ENCODE results near the gene SNAP91.

SNAP91 gene

GRCh38 chr6:83709748-83710050 is 798 bp upstream of the SNAP91 start:
- Histone ChIP-seq H2BK15ac (ENCODE audit: low read length) (no peak overlapping the region), H3K23ac (ENCODE audit: low read depth, low read length, poor library complexity) (no peak overlapping the region), H4K8ac (ENCODE audit: low read depth, low read length) (no peak overlapping the region), H2BK5ac (ENCODE audit: low read length) (no peak overlapping the region), H2AFZ (ENCODE audit: low read length) (peak overlapping the region; percentile 99), H3K4me3 (ENCODE audit: low read length in 2 of 2) (peak overlapping the region in 1 of 2 donors; percentile 93), H3K36me3 (replicated peaks in 1 of 2; ENCODE audit: control insufficient read depth in 2 of 2, insufficient read depth in 2 of 2, low read length in 2 of 2) (no peaks in the 10 kb centered on the region), H3K4me2 (ENCODE audit: insufficient read depth, low read length, poor library complexity, severe bottlenecking) (peak overlapping the region; percentile 85), H3K27ac (replicated peaks; ENCODE audit: low read length) (no peak overlapping the region), H3K4me1 (ENCODE audit: control insufficient read depth in 2 of 2, insufficient read depth in 1 of 2, low read depth in 1 of 2, low read length in 2 of 2) (peaks cover 0 to 6% of the 10 kb centered on the region in 2 donors), H4K91ac (ENCODE audit: low read depth, low read length, poor library complexity) (no peak overlapping the region), H2BK12ac (ENCODE audit: low read length) (no peak overlapping the region), H3K27me3 (ENCODE audit: control insufficient read depth in 3 of 3, insufficient read depth in 3 of 3, low read depth in 1 of 3, low read length in 3 of 3) (peaks cover 0 to 58% (median 16%) of the 10 kb centered on the region in 3 experiments), H3K9ac (ENCODE audit: low read depth, low read length, poor library complexity) (no peak overlapping the region), H3K9me3 (replicated peaks in 1 of 2; ENCODE audit: control insufficient read depth in 2 of 2, insufficient read depth in 1 of 2, low read depth in 1 of 2, low read length in 2 of 2) (no peaks in the 10 kb centered on the region), H2BK120ac (ENCODE audit: low read depth, low read length) (no peak overlapping the region), H3K4ac (ENCODE audit: low read length) (no peak overlapping the region), H3K14ac (ENCODE audit: low read length) (no peak overlapping the region), H2AK5ac (ENCODE audit: low read depth, low read length) (no peak overlapping the region), H3K79me1 (ENCODE audit: low read depth, low read length) (no peaks in the 10 kb centered on the region), H3K18ac (ENCODE audit: low read length) (no peak overlapping the region)
- DNase-seq (ENCODE audit: low spot score): no peak
- no CpG with 5 or more reads among the region's 8 CpGs for WGBS, 2 donors (ENCODE audit: extremely low coverage in 2 of 2, insufficient read length in 2 of 2, insufficient replicate concordance in 1 of 2)

- peak overlapping the region; percentile 85 for H3K4me2 ChIP-seq (ENCODE audit: insufficient read depth, low read length, poor library complexity, severe bottlenecking)
- H2BK120ac ChIP-seq (ENCODE audit: low read depth, low read length): no peak overlapping the region
- no peak overlapping the region for H2AK5ac ChIP-seq (ENCODE audit: low read depth, low read length)
- no CpG with 5 or more reads among the region's 52 CpGs for WGBS, 2 donors (ENCODE audit: extremely low coverage in 2 of 2, insufficient read length in 2 of 2, insufficient replicate concordance in 1 of 2)
- H3K9me3 ChIP-seq (replicated peaks in 1 of 2; ENCODE audit: control insufficient read depth in 2 of 2, insufficient read depth in 1 of 2, low read depth in 1 of 2, low read length in 2 of 2): no peaks in the 10 kb centered on the region
- H3K14ac ChIP-seq (ENCODE audit: low read length): peak overlapping the region; percentile 89
- peak overlapping the region; percentile 81 for H3K9ac ChIP-seq (ENCODE audit: low read depth, low read length, poor library complexity)
- no peak overlapping the region for H4K91ac ChIP-seq (ENCODE audit: low read depth, low read length, poor library complexity)
- H3K27me3 ChIP-seq (ENCODE audit: control insufficient read depth in 3 of 3, insufficient read depth in 3 of 3, low read depth in 1 of 3, low read length in 3 of 3): peaks cover 0 to 61% (median 16%) of the 10 kb centered on the region in 3 experiments
- H2BK12ac ChIP-seq (ENCODE audit: low read length): no peak overlapping the region
- H3K4me1 ChIP-seq (ENCODE audit: control insufficient read depth in 2 of 2, insufficient read depth in 1 of 2, low read depth in 1 of 2, low read length in 2 of 2): peaks cover 0 to 6% of the 10 kb centered on the region in 2 donors
- H3K23ac ChIP-seq (ENCODE audit: low read depth, low read length, poor library complexity): peak overlapping the region; percentile 91
- H3K4me3 ChIP-seq (ENCODE audit: low read length in 2 of 2): peak overlapping the region; percentile 51 to 93
- H2BK5ac ChIP-seq (ENCODE audit: low read length): no peak overlapping the region
- no peak overlapping the region for H3K4ac ChIP-seq (ENCODE audit: low read length)
- no peak overlapping the region for H3K27ac ChIP-seq (replicated peaks; ENCODE audit: low read length)
- H4K8ac ChIP-seq (ENCODE audit: low read depth, low read length): no peak overlapping the region
- no peak overlapping the region for H2BK15ac ChIP-seq (ENCODE audit: low read length)
- peak overlapping the region; percentile 99 for H2AFZ ChIP-seq (ENCODE audit: low read length)
- H3K36me3 ChIP-seq (replicated peaks in 1 of 2; ENCODE audit: control insufficient read depth in 2 of 2, insufficient read depth in 2 of 2, low read length in 2 of 2): no peaks in the 10 kb centered on the region
- peak overlapping the region; percentile 57 for H3K18ac ChIP-seq (ENCODE audit: low read length)
- no peaks in the 10 kb centered on the region for H3K79me1 ChIP-seq (ENCODE audit: low read depth, low read length)
- DNase-seq (ENCODE audit: low spot score): peak; percentile 58
These were observed 343 bp downstream of the SNAP91 start for GRCh38 chr6:83708546-83708969.

GRCh38 chr6:83707829-83708545 is 914 bp downstream of the SNAP91 start:
- no peaks in the 10 kb centered on the region for H3K79me1 ChIP-seq (ENCODE audit: low read depth, low read length)
- peak; percentile 14 for DNase-seq (ENCODE audit: low spot score)
- no peak overlapping the region for H2BK120ac ChIP-seq (ENCODE audit: low read depth, low read length)
- no peak overlapping the region for H2AK5ac ChIP-seq (ENCODE audit: low read depth, low read length)
- H4K91ac ChIP-seq (ENCODE audit: low read depth, low read length, poor library complexity): no peak overlapping the region
- H2BK5ac ChIP-seq (ENCODE audit: low read length): no peak overlapping the region
- no peak overlapping the region for H2BK12ac ChIP-seq (ENCODE audit: low read length)
- WGBS, 2 donors (ENCODE audit: extremely low coverage in 2 of 2, insufficient read length in 2 of 2, insufficient replicate concordance in 1 of 2): no CpG with 5 or more reads among the region's 53 CpGs
- H3K27me3 ChIP-seq (ENCODE audit: control insufficient read depth in 3 of 3, insufficient read depth in 3 of 3, low read depth in 1 of 3, low read length in 3 of 3): peaks cover 0 to 61% (median 16%) of the 10 kb centered on the region in 3 experiments
- peak overlapping the region; percentile 15 for H3K18ac ChIP-seq (ENCODE audit: low read length)
- peaks cover 0 to 6% of the 10 kb centered on the region in 2 donors for H3K4me1 ChIP-seq (ENCODE audit: control insufficient read depth in 2 of 2, insufficient read depth in 1 of 2, low read depth in 1 of 2, low read length in 2 of 2)
- no peak overlapping the region for H3K27ac ChIP-seq (replicated peaks; ENCODE audit: low read length)
- no peak overlapping the region for H4K8ac ChIP-seq (ENCODE audit: low read depth, low read length)
- H3K9me3 ChIP-seq (replicated peaks in 1 of 2; ENCODE audit: control insufficient read depth in 2 of 2, insufficient read depth in 1 of 2, low read depth in 1 of 2, low read length in 2 of 2): no peaks in the 10 kb centered on the region
- peak overlapping the region; percentile 81 for H3K9ac ChIP-seq (ENCODE audit: low read depth, low read length, poor library complexity)
- peak overlapping the region; percentile 51 to 93 for H3K4me3 ChIP-seq (ENCODE audit: low read length in 2 of 2)
- peak overlapping the region; percentile 91 for H3K23ac ChIP-seq (ENCODE audit: low read depth, low read length, poor library complexity)
- H3K4ac ChIP-seq (ENCODE audit: low read length): no peak overlapping the region
- no peak overlapping the region for H2BK15ac ChIP-seq (ENCODE audit: low read length)
- H3K4me2 ChIP-seq (ENCODE audit: insufficient read depth, low read length, poor library complexity, severe bottlenecking): peak overlapping the region; percentile 85
- no peaks in the 10 kb centered on the region for H3K36me3 ChIP-seq (replicated peaks in 1 of 2; ENCODE audit: control insufficient read depth in 2 of 2, insufficient read depth in 2 of 2, low read length in 2 of 2)
- H3K14ac ChIP-seq (ENCODE audit: low read length): peak overlapping the region; percentile 89
- H2AFZ ChIP-seq (ENCODE audit: low read length): peak overlapping the region; percentile 99

GRCh38 chr6:83702749-83703148 is 6.2 kb downstream of the SNAP91 start:
- H3K4me2 ChIP-seq (ENCODE audit: insufficient read depth, low read length, poor library complexity, severe bottlenecking): no peak overlapping the region
- no peak overlapping the region for H2BK5ac ChIP-seq (ENCODE audit: low read length)
- H3K9me3 ChIP-seq (replicated peaks in 1 of 2; ENCODE audit: control insufficient read depth in 2 of 2, insufficient read depth in 1 of 2, low read depth in 1 of 2, low read length in 2 of 2): no peaks in the 10 kb centered on the region
- no CpG with 5 or more reads among the region's 2 CpGs for WGBS, 2 donors (ENCODE audit: extremely low coverage in 2 of 2, insufficient read length in 2 of 2, insufficient replicate concordance in 1 of 2)
- peaks cover 0 to under 1% of the 10 kb centered on the region in 2 donors for H3K4me1 ChIP-seq (ENCODE audit: control insufficient read depth in 2 of 2, insufficient read depth in 1 of 2, low read depth in 1 of 2, low read length in 2 of 2)
- H3K14ac ChIP-seq (ENCODE audit: low read length): no peak overlapping the region
- no peak overlapping the region for H3K4me3 ChIP-seq (ENCODE audit: low read length in 2 of 2)
- no peak overlapping the region for H2AK5ac ChIP-seq (ENCODE audit: low read depth, low read length)
- no peak overlapping the region for H4K91ac ChIP-seq (ENCODE audit: low read depth, low read length, poor library complexity)
- no peak for DNase-seq (ENCODE audit: low spot score)
- H2BK120ac ChIP-seq (ENCODE audit: low read depth, low read length): no peak overlapping the region
- no peak overlapping the region for H3K18ac ChIP-seq (ENCODE audit: low read length)
- no peaks in the 10 kb centered on the region for H3K36me3 ChIP-seq (replicated peaks in 1 of 2; ENCODE audit: control insufficient read depth in 2 of 2, insufficient read depth in 2 of 2, low read length in 2 of 2)
- no peak overlapping the region for H3K27ac ChIP-seq (replicated peaks; ENCODE audit: low read length)
- H3K23ac ChIP-seq (ENCODE audit: low read depth, low read length, poor library complexity): no peak overlapping the region
- no peak overlapping the region for H3K9ac ChIP-seq (ENCODE audit: low read depth, low read length, poor library complexity)
- no peak overlapping the region for H4K8ac ChIP-seq (ENCODE audit: low read depth, low read length)
- no peaks in the 10 kb centered on the region for H3K79me1 ChIP-seq (ENCODE audit: low read depth, low read length)
- no peak overlapping the region for H3K4ac ChIP-seq (ENCODE audit: low read length)
- H2AFZ ChIP-seq (ENCODE audit: low read length): no peak overlapping the region
- H2BK12ac ChIP-seq (ENCODE audit: low read length): no peak overlapping the region
- peaks cover 0 to 33% (median 5%) of the 10 kb centered on the region in 3 experiments for H3K27me3 ChIP-seq (ENCODE audit: control insufficient read depth in 3 of 3, insufficient read depth in 3 of 3, low read depth in 1 of 3, low read length in 3 of 3)
- H2BK15ac ChIP-seq (ENCODE audit: low read length): no peak overlapping the region

Measured in neuronal stem cell (in vitro differentiated cells).